Endothelial cell of umbilical vein (primary cell): ENCODE data around the gene TMEM45B.

Source experiments
- CTCF ChIP-seq, 2 donors: IDR thresholded peaks; 1 replicate in 1 of 2; 2 replicates in 1 of 2; pipeline ENCODE4 v1.5.1; 2011; ENCODE audit warnings: low read length in 2 of 2, mild to moderate bottlenecking in 2 of 2, moderate library complexity in 2 of 2, control low read depth in 1 of 2, inconsistent platforms in 1 of 2, low read depth in 1 of 2; ENCODE audit not compliant: insufficient read depth in 1 of 2; ENCODE audit errors: extremely low read depth in 1 of 2
- POLR2A ChIP-seq: IDR thresholded peaks from 2 replicates; pipeline ENCODE4 v1.6.1; 2012; ENCODE audit warnings: low read depth, mild to moderate bottlenecking, control low read depth, low read length

- TF ChIP-seq CTCF (IDR thresholded peaks at IDR 0.05; ENCODE audit: extremely low read depth in 1 of 2, insufficient read depth in 1 of 2, low read depth in 1 of 2, low read length in 2 of 2), result no peak
- TF ChIP-seq POLR2A, result no peak
These were observed 24.6 kb downstream of the TMEM45B start for GRCh38 chr11:129840236-129840635.
